Lower lobe of right lung (tissue), 2 donors: Measurements from ENCODE around the gene NEDD4L. TPM values are rescaled to one million over a fixed set of nuclear protein-coding genes. Genes with fewer than 3 reads are reported as not detected.

ENCODE experiments used
- ATAC-seq, 2 donors: fragments of 200-7000 bp; cut with Tn5 transposase; one replicate each; pipeline ENCODE4 v1.9.1; 2020 to 2022; ENCODE audit warnings: mild to moderate bottlenecking in 2 of 2, moderate library complexity in 2 of 2
- DNase-seq: peaks from one replicate; pipeline ENCODE4 v3.0.0-alpha.2; 2020
- H3K27ac ChIP-seq: fragments of 200-600 bp; one replicate; pipeline ENCODE4 v1.8.0; 2022
- H3K27me3 ChIP-seq: fragments of 200-600 bp; one replicate; pipeline ENCODE4 v1.8.0; 2022; ENCODE audit warnings: low read depth
- H3K36me3 ChIP-seq: fragments of 200-600 bp; one replicate; pipeline ENCODE4 v1.8.0; 2022; ENCODE audit warnings: mild to moderate bottlenecking
- H3K4me1 ChIP-seq: fragments of 200-600 bp; one replicate; pipeline ENCODE4 v1.8.0; 2022
- H3K4me3 ChIP-seq: fragments of 200-600 bp; one replicate; pipeline ENCODE4 v1.8.0; 2022; ENCODE audit warnings: mild to moderate bottlenecking
- H3K9me3 ChIP-seq: fragments of 200-600 bp; one replicate; pipeline ENCODE4 v1.8.0; 2022
- CTCF ChIP-seq: fragments of 200-600 bp; IDR thresholded peaks from one replicate; pipeline ENCODE4 v1.8.0; 2022; ENCODE audit warnings: antibody characterized with exemption, mild to moderate bottlenecking
- intact Hi-C: fragments of 100-400 bp; cut with DNase I; formaldehyde crosslinking; loops from one replicate; pipeline ENCODE4 v1.11.0; 2022
- total RNA-seq: library from RNA; stranded (reverse); fragmentation: NEBNext Ultra II Directional; extraction: Animal tissue kit (Norgen Biotek cat#: 25700); gene quantifications from one replicate; pipeline ENCODE4 v1.2.1, GENCODE V29; 2021
- donor health status: DM: no; HTN: yes; CAD: no; lungs with severe emphysema.

NEDD4L gene
- total RNA-seq, 1 donor from 2014 or later: 203 TPM

GRCh38 chr18:58411323-58411722 lies 367.3 kb downstream of the NEDD4L start:
- no peak for ATAC-seq
- intact Hi-C loops: no loop called here
- H3K4me3 ChIP-seq: no peak overlapping the region
- DNase-seq: no peak
- H3K27me3 ChIP-seq: no peaks in the 10 kb centered on the region
- H3K27ac ChIP-seq: no peak overlapping the region
- H3K4me1 ChIP-seq: no peaks in the 10 kb centered on the region
- no peak for TF ChIP-seq CTCF
- H3K36me3 ChIP-seq: no peaks in the 10 kb centered on the region
- no peaks in the 10 kb centered on the region for H3K9me3 ChIP-seq

- Histone ChIP-seq H3K36me3 (no peaks in the 10 kb centered on the region), H3K9me3 (no peaks in the 10 kb centered on the region), H3K27ac (no peak overlapping the region), H3K4me1 (no peaks in the 10 kb centered on the region), H3K4me3 (no peak overlapping the region), H3K27me3 (no peaks in the 10 kb centered on the region)
- no peak for DNase-seq
- TF ChIP-seq CTCF: no peak
- no peak for ATAC-seq
- intact Hi-C loops: no loop called here
These were observed 369.0 kb downstream of the NEDD4L start for GRCh38 chr18:58412844-58413666.

GRCh38 chr18:58413667-58414628 lies 369.9 kb downstream of the NEDD4L start:
- no peak overlapping the region for H3K4me3 ChIP-seq
- no peak for TF ChIP-seq CTCF
- ATAC-seq (no peak), DNase-seq (no peak)
- intact Hi-C loops: no loop called here
- H3K4me1 ChIP-seq: no peaks in the 10 kb centered on the region
- no peaks in the 10 kb centered on the region for H3K9me3 ChIP-seq
- no peaks in the 10 kb centered on the region for H3K27me3 ChIP-seq
- no peak overlapping the region for H3K27ac ChIP-seq
- H3K36me3 ChIP-seq: no peaks in the 10 kb centered on the region

GRCh38 chr18:58416014-58416703 lies 372.1 kb downstream of the NEDD4L start:
- TF ChIP-seq CTCF: no peak
- no peak for ATAC-seq

More at GRCh38 chr18:58416014-58416703, 372.1 kb downstream of the NEDD4L start:
- intact Hi-C loops: no loop called here
- no peak overlapping the region for H3K27ac ChIP-seq
- no peaks in the 10 kb centered on the region for H3K4me1 ChIP-seq
- no peaks in the 10 kb centered on the region for H3K36me3 ChIP-seq
- no peaks in the 10 kb centered on the region for H3K9me3 ChIP-seq
- H3K4me3 ChIP-seq: no peak overlapping the region
- no peaks in the 10 kb centered on the region for H3K27me3 ChIP-seq
- no peak for DNase-seq
